ENCODE measurements around the gene GRHPR. TPM values are rescaled to one million over a fixed set of nuclear protein-coding genes. Genes with fewer than 3 reads are reported as not detected.
"Not testable (repeated sequence)": the region's sequence is repeated elsewhere in the genome, so short reads cannot be mapped to it uniquely, and the experiment has no call there.

GRHPR gene
- polyA plus RNA-seq, 3 donors, result 124 to 146 (median 132) TPM

DNA sequence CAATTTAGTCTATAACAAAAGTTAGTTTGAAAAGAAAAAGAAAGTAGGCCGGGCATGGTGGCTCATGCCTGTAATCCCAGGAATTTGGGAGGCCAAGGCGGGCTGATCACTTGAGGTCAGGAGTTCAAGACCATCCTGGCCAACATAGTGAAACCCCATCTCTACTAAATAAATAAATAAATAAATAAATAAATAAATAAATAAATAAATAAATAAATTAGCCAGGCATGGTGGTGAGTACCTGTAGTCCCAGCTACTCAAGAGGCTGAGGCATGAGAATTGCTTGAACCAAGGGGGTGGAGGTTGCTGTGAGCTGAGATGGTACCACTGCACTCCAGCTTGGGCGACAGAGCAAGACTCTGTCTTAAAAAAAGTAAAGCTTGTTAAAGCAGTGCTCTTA lies 24.5 kb upstream of the GRHPR start:
- DNase-seq (ENCODE audit: low read depth in 3 of 3, low spot score in 2 of 3), result not testable (repeated sequence)

DNA sequence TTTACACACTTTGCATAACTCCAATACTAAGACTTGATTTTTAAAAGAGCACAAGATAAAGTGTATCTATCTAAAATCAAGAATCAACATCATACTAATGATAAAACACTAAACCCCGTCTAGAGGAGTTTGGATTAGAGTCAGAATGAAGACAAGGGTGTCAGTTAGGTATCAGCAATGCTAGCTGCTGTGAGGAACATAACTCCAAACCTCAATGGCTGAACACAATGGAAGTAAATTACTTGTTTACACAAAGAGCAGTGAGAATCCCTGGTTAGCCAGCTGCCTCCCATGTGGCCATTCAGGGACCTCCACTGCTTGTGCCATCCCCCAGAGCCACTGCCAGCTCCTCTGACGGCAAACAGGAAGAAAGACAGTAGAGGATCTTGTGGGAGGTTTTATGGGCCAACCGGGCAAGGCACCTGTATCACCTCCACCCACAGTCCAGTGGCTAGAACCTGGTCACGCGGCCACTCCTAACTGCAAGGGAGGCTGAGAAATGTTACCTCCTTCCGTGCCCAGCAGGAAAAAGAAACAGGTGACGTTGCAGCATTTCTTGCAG lies 24.0 kb upstream of the GRHPR start:
- no peak for DNase-seq (ENCODE audit: low read depth in 3 of 3, low spot score in 2 of 3)

GRCh38 chr9:37399336-37399735 lies 23.2 kb upstream of the GRHPR start:
- DNase-seq (ENCODE audit: low read depth in 3 of 3, low spot score in 2 of 3), result no peak

- DNase-seq (ENCODE audit: low read depth in 3 of 3, low spot score in 2 of 3), result no peak
Observed at GRCh38 chr9:37404590-37404989, 17.9 kb upstream of the GRHPR start.

DNA sequence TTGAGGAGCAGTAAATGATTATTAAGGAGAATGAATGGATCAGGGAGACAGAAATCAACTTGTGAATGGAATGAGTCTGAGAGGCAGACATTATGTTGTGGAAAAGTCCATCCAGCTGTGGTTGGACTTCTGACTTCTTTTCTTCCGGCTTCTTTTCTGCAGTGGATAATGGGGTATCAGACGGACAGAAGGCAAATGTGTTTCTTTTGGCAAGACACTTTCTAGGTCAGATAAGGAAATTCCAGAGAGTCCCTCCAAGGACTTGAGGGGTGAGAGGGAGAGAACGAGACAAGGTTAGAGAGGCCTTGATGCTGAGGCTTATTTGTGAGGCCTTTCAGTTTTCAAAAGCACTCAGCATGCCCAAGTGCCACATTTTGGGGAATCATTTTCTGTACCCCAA lies 17.1 kb upstream of the GRHPR start:
- DNase-seq (ENCODE audit: low read depth in 3 of 3, low spot score in 2 of 3), result no peak

DNA sequence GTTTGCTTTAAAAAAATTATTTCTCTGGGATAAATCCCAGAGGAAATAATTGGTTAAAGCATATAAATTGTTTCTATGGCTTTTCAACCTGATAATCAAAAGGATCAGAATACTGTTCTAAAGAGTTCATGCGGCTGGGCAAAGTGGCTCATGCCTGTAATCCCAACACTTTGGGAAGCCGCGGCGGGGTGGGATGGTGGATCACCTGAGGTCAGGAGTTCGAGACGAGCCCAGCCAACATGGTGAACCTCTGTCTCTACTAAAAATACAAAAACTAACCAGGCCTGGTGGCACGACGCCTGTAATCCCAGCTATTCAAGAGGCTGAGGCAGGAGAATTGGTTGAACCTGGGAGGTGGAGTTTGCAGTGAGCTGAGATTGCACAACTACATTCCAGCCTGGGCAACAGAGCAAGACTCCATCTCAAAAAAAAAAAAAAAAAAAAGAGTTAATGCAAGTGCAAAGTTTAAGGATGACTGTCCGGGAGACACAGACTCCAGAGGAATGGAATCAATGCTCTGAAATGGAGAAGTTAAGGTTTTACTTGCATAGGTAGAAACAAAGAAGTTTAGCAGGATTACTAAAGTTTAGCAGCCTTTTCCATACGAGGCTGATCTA lies 16.6 kb upstream of the GRHPR start:
- no peak for DNase-seq (ENCODE audit: low read depth in 3 of 3, low spot score in 2 of 3)

GRCh38 chr9:37406603-37407401 lies 15.7 kb upstream of the GRHPR start:
- DNase-seq (ENCODE audit: low read depth in 3 of 3, low spot score in 2 of 3), result no peak

DNA sequence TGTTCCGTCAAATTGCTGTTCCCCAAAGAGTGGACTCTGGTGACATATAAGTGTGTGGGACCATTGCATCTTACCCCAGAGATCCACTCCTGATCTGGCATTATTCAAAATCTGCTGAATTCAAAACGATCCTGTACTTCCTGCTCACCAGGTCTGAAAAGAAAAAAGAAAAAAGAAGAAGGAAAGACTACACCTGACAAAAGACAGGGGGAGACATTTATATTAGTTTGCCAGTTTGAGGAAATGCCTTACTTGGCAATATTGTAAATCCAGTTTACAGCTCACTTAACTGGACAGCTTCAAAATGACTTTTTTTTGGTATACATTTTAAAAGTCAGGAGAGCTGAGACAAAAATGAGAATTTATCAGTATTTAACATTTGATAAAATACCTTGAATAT lies 15.0 kb upstream of the GRHPR start:
- DNase-seq (ENCODE audit: low read depth in 3 of 3, low spot score in 2 of 3), result no peak

DNA sequence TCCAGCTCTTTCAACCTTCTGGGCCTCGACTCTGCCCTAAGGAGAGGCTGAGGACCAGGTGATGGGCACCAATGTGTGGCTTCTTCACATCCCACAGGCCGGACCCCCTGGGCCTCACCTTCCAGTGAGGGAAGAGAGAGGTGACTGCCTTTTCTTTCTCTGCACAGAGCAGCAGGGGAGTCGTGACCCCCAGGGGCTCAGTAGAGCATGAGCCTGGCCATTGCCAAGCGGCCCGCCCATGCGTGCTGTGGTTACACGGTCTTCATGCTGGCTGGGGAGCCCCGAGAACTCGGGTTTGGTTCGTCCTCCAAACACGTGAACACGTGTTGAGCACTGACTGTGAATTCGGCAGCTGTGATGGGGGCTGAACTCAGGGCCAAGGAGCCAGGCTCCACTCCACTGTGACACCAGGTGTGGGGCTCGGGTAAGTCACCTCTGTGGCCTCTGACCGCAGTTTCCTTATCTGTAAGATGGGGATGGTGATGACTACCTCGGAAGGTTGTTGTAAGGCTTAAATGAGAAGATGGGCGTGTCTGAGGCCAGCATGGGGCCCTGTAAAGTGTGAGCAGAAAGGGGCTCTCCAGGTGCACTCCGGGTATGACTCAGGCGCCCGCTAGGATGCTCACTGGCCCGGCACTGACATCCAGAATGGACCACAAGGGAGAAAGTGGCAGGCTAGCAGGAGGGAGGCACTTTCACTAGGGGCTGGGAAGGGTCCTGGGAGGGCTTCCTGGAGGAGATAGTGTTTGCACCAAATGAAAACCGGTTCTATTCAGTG lies 13.4 kb upstream of the GRHPR start:
- DNase-seq (ENCODE audit: low read depth in 3 of 3, low spot score in 2 of 3), result no peak

DNA sequence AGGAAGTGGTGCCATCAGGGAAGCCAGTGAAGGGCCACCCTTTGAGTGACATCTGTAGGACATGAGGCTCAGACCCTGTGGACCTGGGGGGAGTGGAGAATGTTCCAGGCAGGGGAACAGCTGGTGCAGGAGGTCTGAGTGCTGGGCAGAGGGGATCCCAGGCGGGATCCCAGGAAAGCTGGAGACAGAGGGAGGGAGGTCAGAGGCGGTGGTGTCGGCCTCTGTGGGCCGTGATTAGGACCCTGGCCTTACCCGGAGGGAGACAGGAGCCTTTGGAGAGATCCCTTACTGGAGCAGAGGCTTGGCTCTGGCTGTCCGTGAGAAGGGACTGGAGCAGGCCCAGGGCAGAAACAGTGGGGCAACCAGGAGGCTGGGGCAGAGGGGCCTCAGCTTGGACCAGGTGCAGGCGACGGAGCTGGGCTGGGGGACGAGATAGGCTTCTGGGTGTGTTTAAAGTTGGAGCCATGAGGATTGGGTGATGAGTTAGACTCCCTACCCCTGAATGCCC lies 12.1 kb upstream of the GRHPR start:
- no peak for DNase-seq (ENCODE audit: low read depth in 3 of 3, low spot score in 2 of 3)

DNA sequence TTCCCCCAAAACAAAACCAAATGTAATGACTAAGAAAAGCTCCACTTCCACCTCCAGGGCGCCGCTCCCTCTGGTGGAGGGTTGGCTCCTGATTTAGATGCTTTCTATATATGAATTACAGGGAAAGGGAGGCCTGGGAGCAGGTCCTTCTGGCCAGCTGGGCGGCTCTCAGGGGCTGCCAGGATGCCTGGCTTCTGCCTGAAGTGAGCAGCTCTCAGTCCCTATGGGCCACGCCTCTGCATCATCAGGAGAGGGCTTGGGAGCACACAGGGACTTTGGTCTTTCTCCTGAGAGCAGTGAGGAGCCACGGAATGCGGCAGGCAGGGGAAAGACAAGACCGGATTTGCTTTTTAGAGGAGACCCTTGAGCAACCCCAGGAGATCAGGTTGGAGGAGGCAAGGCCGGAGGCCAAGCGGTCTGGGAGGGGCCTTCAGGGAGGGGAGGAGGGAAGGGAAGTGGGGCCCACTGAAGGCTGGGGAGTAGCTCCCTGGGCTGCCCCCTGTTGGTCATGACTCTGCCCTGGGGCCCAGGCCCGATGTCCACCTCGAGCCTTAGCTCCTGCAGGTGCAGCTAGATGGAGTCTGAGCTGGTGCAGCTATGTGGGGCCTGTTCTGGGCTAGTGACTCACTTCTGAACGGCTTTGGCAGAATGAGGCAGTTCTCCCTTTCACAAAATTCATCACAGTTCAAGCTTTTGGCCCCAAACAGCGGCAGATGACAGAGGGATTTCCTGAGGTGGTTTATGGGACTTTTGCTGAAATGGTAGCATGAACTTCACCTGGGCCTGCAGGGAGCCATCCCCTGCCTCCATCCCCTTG lies 11.3 kb upstream of the GRHPR start:
- no peak for DNase-seq (ENCODE audit: low read depth in 3 of 3, low spot score in 2 of 3)

GRCh38 chr9:37412431-37413151 lies 9.9 kb upstream of the GRHPR start:
- no peak for DNase-seq (ENCODE audit: low read depth in 3 of 3, low spot score in 2 of 3)

- no peak for DNase-seq (ENCODE audit: low read depth in 3 of 3, low spot score in 2 of 3)
Observed at GRCh38 chr9:37413311-37413710, 9.2 kb upstream of the GRHPR start.

GRCh38 chr9:37414503-37414943 lies 8.0 kb upstream of the GRHPR start:
- no peak for DNase-seq (ENCODE audit: low read depth in 3 of 3, low spot score in 2 of 3)

DNA sequence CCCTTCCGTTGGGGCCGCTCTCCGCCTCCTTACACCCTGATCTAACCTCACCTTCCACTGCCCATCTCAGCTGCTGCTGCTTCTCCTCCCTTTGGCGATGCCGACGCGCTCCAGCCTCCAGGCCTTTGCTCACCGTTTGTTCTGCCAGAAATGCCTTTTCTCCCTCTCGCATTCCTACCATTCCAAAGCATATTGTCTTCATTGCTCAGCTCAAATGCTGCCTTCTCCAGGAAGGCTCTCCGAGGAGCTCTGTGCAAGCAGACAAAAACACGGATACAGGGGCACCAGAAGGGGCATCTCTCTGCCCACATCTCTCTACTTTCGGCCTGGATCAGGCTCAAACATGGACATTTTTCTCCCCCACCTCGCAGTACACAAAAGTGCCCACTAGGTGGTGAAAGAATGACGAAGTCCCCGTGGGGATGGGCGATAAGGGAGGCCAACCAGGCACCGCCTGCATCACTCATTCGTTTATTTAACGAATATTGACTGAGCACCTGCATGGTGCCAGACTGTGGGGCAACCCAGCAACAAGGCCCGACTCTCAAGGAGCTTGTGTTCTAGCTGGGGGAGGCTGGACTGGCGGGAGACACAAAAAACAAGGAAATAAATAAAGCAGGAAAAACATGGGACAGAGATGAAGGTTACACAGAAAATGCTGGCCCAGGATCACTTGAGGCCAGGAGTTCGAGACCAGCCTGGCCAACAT lies 7.3 kb upstream of the GRHPR start:
- peak in 2 of 3 donors; percentile 68 to 69 for DNase-seq (ENCODE audit: low read depth in 3 of 3, low spot score in 2 of 3)

DNA sequence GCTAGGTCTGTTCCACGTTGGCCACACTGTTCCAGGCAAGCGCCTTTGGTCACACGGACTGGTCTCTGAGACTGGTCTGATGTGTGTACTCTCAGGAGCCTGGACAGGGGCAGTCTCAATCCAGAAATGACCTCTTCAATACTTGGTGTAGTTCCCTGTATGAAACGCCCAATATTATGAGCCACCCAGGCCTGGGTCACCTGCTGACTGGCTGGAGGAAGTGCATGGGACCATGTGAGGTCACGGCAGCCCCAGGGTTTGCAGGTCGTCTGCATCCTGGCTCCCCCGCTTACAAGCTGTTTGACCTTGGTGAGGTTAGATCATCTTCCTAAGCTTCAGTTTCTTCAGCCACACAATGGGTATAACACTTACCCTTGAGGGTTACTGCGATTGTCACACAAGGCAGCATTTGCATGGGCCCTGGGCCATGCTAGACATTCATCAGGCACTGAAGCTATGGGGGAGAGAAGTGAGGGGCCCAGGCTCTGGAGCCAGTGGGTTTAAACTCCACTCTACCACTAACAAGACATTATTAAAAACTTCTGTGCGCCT lies 5.2 kb upstream of the GRHPR start:
- DNase-seq (ENCODE audit: low read depth in 3 of 3, low spot score in 2 of 3), result no peak

GRCh38 chr9:37417857-37418618 lies 4.5 kb upstream of the GRHPR start:
- DNase-seq (ENCODE audit: low read depth in 3 of 3, low spot score in 2 of 3), result no peak

- no peak for DNase-seq (ENCODE audit: low read depth in 3 of 3, low spot score in 2 of 3)
Observed at GRCh38 chr9:37419204-37419603, 3.3 kb upstream of the GRHPR start.
